GM23248 (cell line): ENCODE data around the gene NTPCR.

Experiments
- EZH2 ChIP-seq: fragments of 200-600 bp; sonication (generic); IDR thresholded peaks from 2 replicates; pipeline ENCODE4 v1.6.1; 2018; ENCODE audit warnings: antibody characterized with exemption, mild to moderate bottlenecking; ENCODE audit not compliant: insufficient read depth, poor library complexity, severe bottlenecking
- EZH2phosphoT487 ChIP-seq: fragments of 200-600 bp; sonication (generic); IDR thresholded peaks from 2 replicates; pipeline ENCODE4 v1.6.1; 2018; ENCODE audit warnings: antibody characterized with exemption, moderate library complexity, mild to moderate bottlenecking, low read depth; ENCODE audit not compliant: insufficient read depth

GRCh38 chr1:232991238-232991637, 40.8 kb downstream of the NTPCR start:
- TF ChIP-seq EZH2 (no peak), EZH2phosphoT487 (no peak)
